ENCODE results near the gene ZNF606. TPM values are rescaled to one million over a fixed set of nuclear protein-coding genes. Genes with fewer than 3 reads are reported as not detected.

Gene ZNF606
- total and polyA plus RNA-seq, 12 donors = 5.9 to 27.1 (median 15.3) TPM

- Histone ChIP-seq H3K36me3 (replicated peaks in 1 of 2) (no peaks in the 10 kb centered on the region), H3K4me1 (replicated peaks in 1 of 2) (peaks cover 0 to 6% of the 10 kb centered on the region in 2 donors), H3K4me3 (no peak overlapping the region), H3K27me3 (no peaks in the 10 kb centered on the region), H3K9me3 (replicated peaks in 1 of 3) (peaks cover 0 to 83% (median 0%) of the 10 kb centered on the region in 3 donors), H3K27ac (no peak overlapping the region)
- intact Hi-C loops (cut with DNase I) = no loop called here
- 75 to 93% (median 85%) methylated on average over 1 of the region's 1 CpG for WGBS, 4 donors
- TF ChIP-seq, protein P1, sequence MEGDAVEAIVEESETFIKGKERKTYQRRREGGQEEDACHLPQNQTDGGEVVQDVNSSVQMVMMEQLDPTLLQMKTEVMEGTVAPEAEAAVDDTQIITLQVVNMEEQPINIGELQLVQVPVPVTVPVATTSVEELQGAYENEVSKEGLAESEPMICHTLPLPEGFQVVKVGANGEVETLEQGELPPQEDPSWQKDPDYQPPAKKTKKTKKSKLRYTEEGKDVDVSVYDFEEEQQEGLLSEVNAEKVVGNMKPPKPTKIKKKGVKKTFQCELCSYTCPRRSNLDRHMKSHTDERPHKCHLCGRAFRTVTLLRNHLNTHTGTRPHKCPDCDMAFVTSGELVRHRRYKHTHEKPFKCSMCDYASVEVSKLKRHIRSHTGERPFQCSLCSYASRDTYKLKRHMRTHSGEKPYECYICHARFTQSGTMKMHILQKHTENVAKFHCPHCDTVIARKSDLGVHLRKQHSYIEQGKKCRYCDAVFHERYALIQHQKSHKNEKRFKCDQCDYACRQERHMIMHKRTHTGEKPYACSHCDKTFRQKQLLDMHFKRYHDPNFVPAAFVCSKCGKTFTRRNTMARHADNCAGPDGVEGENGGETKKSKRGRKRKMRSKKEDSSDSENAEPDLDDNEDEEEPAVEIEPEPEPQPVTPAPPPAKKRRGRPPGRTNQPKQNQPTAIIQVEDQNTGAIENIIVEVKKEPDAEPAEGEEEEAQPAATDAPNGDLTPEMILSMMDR (IDR thresholded peaks at IDR 0.05) = no peak
- no peak for TF ChIP-seq POLR2A (IDR thresholded peaks at IDR 0.05)
- no peak for DNase-seq
Observed at GRCh38 chr19:58007285-58007684, 4.7 kb upstream of the ZNF606 start.

DNA sequence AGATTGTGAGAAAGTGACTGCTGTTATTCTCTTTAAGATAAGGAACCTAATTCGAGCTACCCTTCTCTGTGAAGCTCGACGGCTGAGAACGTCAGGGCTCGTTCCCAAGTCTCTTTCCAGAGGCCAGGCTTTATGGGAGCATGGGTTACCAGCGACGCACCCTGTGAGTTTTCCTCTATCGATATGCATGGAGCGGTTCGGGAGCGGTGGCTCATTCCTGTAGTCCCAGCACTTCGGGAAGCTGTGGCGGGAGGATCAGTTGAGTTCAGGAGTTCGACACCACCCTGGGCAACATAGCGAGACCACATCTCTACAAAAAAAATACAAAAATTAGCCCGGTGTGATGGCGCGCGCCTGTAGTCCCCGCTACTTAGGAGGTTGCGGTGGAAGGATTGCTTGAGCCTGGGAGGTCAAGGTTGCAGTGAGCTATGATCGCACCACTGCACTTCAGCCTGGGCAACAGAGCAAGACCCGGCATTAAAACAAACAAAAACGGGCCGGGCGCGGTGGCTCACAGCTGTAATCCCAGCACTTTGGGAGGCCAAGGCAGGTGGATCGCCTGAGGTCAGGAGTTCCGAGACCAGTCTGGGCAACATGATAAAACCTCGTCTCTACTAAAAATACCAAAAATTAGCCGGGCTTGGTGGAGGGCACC lies 681 bp upstream of the ZNF606 start:
- H3K9me3 ChIP-seq (replicated peaks in 1 of 3) = peaks cover 0 to 51% (median 0%) of the 10 kb centered on the region in 3 donors
- H3K27ac ChIP-seq = peak overlapping the region in 4 of 5 donors; percentile 6 to 91 (median 88)
- H3K36me3 ChIP-seq (replicated peaks in 1 of 2) = peaks cover 0 to 23% of the 10 kb centered on the region in 2 donors
- TF ChIP-seq, protein P1 (IDR thresholded peaks at IDR 0.05) = no peak
- no peak for TF ChIP-seq POLR2A (IDR thresholded peaks at IDR 0.05)
- 25 to 43% (median 26%) methylated on average over 25 to 31 of the region's 31 CpGs for WGBS, 4 donors
- DNase-seq = peak in 1 of 7 donors; percentile 11
- peaks cover 5 to 13% of the 10 kb centered on the region in 2 donors for H3K4me1 ChIP-seq (replicated peaks in 1 of 2)
- intact Hi-C loops (cut with DNase I) = no loop called here
- H3K4me3 ChIP-seq = peak overlapping the region in 3 of 4 donors; percentile 27 to 69 (median 62)
- no peaks in the 10 kb centered on the region for H3K27me3 ChIP-seq

DNA sequence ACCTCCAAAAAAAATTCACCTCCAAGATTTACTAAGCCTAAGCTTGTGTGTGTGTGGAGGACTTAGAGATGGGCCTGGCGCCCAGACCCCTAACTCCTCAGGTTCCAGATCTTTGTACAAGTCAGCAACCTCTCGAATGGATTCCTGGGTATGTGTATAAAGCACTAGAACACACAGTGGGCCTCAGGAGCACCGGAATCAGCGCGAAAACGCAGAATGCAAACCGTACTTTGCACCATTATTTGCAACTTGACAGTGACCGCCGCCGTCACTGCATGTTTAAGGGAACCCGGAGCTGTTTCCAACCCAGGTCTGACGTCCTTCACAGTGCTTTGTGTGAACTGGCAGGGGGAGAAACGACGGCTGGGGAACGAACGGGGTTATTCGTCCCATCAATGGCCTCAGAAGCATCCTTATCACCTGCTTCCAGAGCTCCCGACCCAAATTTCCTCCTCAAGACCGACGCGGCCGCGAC lies 688 bp downstream of the ZNF606 start:
- no peaks in the 10 kb centered on the region for H3K27me3 ChIP-seq
- peaks cover 5 to 13% of the 10 kb centered on the region in 2 donors for H3K4me1 ChIP-seq (replicated peaks in 1 of 2)
- DNase-seq = peak in 5 of 7 donors; percentile 23 to 59 (median 34)
- peak overlapping the region; percentile 6 to 91 (median 86) for H3K27ac ChIP-seq
- TF ChIP-seq POLR2A (IDR thresholded peaks at IDR 0.05) = no peak
- TF ChIP-seq, protein P1 (IDR thresholded peaks at IDR 0.05) = no peak
- WGBS, 4 donors = 2 to 7% (median 5%) methylated on average over 12 to 23 of the region's 23 CpGs
- intact Hi-C loops (cut with DNase I) = no loop called here
- H3K9me3 ChIP-seq (replicated peaks in 1 of 3) = peaks cover 0 to 50% (median 0%) of the 10 kb centered on the region in 3 donors
- peaks cover 0 to 33% of the 10 kb centered on the region in 2 donors for H3K36me3 ChIP-seq (replicated peaks in 1 of 2)
- H3K4me3 ChIP-seq = peak overlapping the region; percentile 27 to 95 (median 66)

DNA sequence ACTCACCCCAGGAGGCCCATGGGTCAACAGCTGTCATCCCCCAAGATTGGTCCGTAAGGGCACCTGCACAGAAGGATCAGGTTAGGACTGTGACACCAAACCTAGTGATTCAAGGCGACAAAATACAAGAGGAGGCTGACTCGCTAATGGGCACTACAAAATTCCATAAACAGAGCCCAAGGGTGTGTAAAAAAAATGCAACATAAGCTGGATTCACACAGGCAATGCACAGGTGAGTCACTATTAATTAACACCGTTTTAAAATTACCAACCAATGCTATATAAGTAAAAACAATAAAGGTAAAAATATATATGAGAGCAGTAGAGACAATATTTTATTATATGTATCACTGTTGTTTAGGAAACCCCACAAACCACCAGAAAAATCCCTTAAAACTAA lies 1.9 kb downstream of the ZNF606 start:
- intact Hi-C loops (cut with DNase I) = no loop called here
- peaks cover 0 to 49% (median 0%) of the 10 kb centered on the region in 3 donors for H3K9me3 ChIP-seq (replicated peaks in 1 of 3)
- peaks cover 5 to 13% of the 10 kb centered on the region in 2 donors for H3K4me1 ChIP-seq (replicated peaks in 1 of 2)
- no peak overlapping the region for H3K4me3 ChIP-seq
- TF ChIP-seq, protein P1 (IDR thresholded peaks at IDR 0.05) = no peak
- no peaks in the 10 kb centered on the region for H3K27me3 ChIP-seq
- no peak overlapping the region for H3K27ac ChIP-seq
- WGBS, 4 donors = 95 to 98% (median 96%) methylated on average over 4 of the region's 4 CpGs
- DNase-seq = no peak
- peaks cover 0 to 33% of the 10 kb centered on the region in 2 donors for H3K36me3 ChIP-seq (replicated peaks in 1 of 2)
